ENCODE measurements around the gene TEX19.

TEX19 gene

GRCh38 chr17:82388922-82389283 lies 29.9 kb downstream of the TEX19 start:
- DNase-seq (no peak), ATAC-seq (replicated peaks) (no peak)
- peaks cover 11 to 18% of the 10 kb centered on the region in 2 donors for H3K27me3 Mint-ChIP-seq
- peaks cover 0 to 7% of the 10 kb centered on the region in 2 donors for H3K4me1 Mint-ChIP-seq
- no peak overlapping the region for H3K27ac Mint-ChIP-seq
- peaks cover 13 to 20% of the 10 kb centered on the region in 2 donors for H3K36me3 Mint-ChIP-seq
- H3K9me3 Mint-ChIP-seq = no peaks in the 10 kb centered on the region
- H3K4me3 Mint-ChIP-seq = no peak overlapping the region

GRCh38 chr17:82389379-82389778 lies 30.3 kb downstream of the TEX19 start:
- Mint-ChIP-seq H3K27ac (no peak overlapping the region), H3K4me1 (peaks cover 0 to 7% of the 10 kb centered on the region in 2 donors), H3K9me3 (no peaks in the 10 kb centered on the region), H3K27me3 (peaks cover 9 to 16% of the 10 kb centered on the region in 2 donors), H3K36me3 (peaks cover 18 to 24% of the 10 kb centered on the region in 2 donors), H3K4me3 (no peak overlapping the region)
- DNase-seq (no peak), ATAC-seq (replicated peaks) (no peak)

DNA sequence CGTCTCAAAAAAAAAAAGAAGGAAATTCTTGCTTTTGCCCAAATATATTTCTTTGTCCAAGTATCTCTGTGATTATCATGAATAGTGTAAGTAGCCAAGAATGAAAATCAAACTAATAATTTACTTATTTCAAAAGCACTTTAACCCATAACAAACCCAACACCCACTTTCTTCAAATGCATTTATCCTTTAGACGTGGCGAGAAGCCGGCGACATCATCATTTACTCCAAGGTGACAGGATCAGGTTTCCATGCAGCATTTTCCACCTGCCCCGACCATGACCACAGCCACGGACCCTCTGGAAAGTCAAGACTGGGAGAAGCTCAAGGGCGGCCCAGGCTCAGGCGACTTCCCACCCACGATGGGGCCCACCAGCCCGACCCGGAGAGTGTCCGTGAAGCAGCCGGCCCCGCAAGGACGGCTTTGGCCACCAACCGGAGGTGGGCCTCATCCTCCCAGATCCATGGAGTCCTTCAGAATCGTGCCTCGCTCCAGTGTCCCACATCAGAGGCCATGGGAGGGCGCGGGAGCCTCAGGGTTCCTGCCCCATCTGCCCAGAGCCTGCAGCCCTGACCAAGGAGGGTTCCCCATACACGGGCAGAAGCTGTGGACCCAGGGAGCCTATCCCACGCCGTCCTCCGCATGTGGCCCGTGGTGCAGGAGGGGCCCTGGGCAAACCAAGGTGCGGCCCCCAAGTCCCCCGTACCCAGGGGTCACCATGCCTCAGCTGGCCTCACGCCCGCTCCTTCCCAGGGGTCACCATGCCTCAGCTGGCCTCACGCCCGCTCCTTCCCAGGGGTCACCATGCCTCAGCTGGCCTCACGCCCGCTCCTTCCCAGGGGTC lies 31.2 kb downstream of the TEX19 start:
- DNase-seq = no peak
- Mint-ChIP-seq H3K9me3 (no peaks in the 10 kb centered on the region), H3K27ac (no peak overlapping the region), H3K36me3 (peaks cover 22 to 31% of the 10 kb centered on the region in 2 donors), H3K4me1 (peaks cover 0 to 7% of the 10 kb centered on the region in 2 donors), H3K27me3 (peaks cover 9 to 11% of the 10 kb centered on the region in 2 donors), H3K4me3 (no peak overlapping the region)
- no peak for ATAC-seq (replicated peaks)

GRCh38 chr17:82390860-82391435 lies 31.9 kb downstream of the TEX19 start:
- no peak for DNase-seq
- H3K9me3 Mint-ChIP-seq = no peaks in the 10 kb centered on the region
- no peak overlapping the region for H3K4me3 Mint-ChIP-seq
- H3K27me3 Mint-ChIP-seq = peaks cover 5 to 9% of the 10 kb centered on the region in 2 donors
- peaks cover 26 to 35% of the 10 kb centered on the region in 2 donors for H3K36me3 Mint-ChIP-seq
- peaks cover 0 to 9% of the 10 kb centered on the region in 2 donors for H3K4me1 Mint-ChIP-seq
- no peak for ATAC-seq (replicated peaks)
- H3K27ac Mint-ChIP-seq = no peak overlapping the region

GRCh38 chr17:82391496-82392066 lies 32.5 kb downstream of the TEX19 start:
- Mint-ChIP-seq H3K9me3 (no peaks in the 10 kb centered on the region), H3K27me3 (peaks cover 0 to 6% of the 10 kb centered on the region in 2 donors), H3K27ac (no peak overlapping the region), H3K36me3 (peaks cover 26 to 42% of the 10 kb centered on the region in 2 donors), H3K4me3 (no peak overlapping the region), H3K4me1 (peaks cover 0 to 6% of the 10 kb centered on the region in 2 donors)
- no peak for ATAC-seq (replicated peaks)
- no peak for DNase-seq

- Mint-ChIP-seq H3K27me3 (peaks cover 0 to 6% of the 10 kb centered on the region in 2 donors), H3K9me3 (no peaks in the 10 kb centered on the region), H3K4me3 (no peak overlapping the region), H3K27ac (no peak overlapping the region), H3K4me1 (peaks cover 0 to 10% of the 10 kb centered on the region in 2 donors), H3K36me3 (peaks cover 28 to 47% of the 10 kb centered on the region in 2 donors)
- ATAC-seq (replicated peaks) = no peak
- DNase-seq = no peak
These were observed 33.3 kb downstream of the TEX19 start for GRCh38 chr17:82392209-82392920.

DNA sequence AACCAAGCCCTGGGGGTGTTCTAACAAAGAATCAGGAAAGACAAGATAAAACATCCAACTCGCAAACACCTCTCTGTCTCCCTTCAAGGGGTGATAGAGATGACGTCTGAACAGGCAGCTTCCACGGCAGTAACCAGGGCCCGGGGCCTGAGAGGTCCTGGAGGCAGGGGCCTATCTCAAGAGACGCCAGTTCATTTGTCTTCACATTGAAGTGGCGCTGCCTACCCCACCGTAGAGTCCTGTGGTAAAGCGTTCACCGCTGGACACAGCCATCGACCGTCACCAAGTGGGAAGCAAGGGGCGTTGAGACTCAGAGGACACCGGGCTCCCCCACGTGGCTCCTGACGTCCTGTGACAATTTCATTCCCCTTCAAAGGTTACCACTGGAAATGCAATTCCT lies 33.9 kb downstream of the TEX19 start:
- DNase-seq (no peak), ATAC-seq (replicated peaks) (no peak)
- H3K27ac Mint-ChIP-seq = no peak overlapping the region
- H3K36me3 Mint-ChIP-seq = peaks cover 31 to 48% of the 10 kb centered on the region in 2 donors
- no peaks in the 10 kb centered on the region for H3K9me3 Mint-ChIP-seq
- no peak overlapping the region for H3K4me3 Mint-ChIP-seq
- no peaks in the 10 kb centered on the region for H3K27me3 Mint-ChIP-seq
- H3K4me1 Mint-ChIP-seq = peaks cover 0 to 7% of the 10 kb centered on the region in 2 donors

DNA sequence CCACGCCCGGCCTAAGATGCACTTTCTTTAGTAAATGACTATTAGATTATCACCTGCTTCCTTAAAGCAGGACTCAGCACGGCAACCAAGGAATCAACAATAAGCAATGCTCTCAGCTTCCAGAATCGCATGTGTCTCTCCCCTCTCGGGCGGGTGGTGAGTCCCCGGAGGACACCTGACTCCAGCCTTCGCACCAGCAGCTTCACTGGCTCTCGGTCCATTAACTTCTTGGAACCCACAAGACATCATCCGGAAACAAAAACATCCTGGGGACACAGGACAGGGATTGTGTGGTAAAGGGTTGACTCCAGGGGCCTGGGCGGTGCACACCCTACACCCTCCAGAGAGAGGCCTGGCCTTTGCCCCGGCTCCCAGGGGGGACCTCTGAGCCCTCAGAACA lies 35.2 kb downstream of the TEX19 start:
- no peak for DNase-seq
- Mint-ChIP-seq H3K36me3 (peaks cover 34 to 55% of the 10 kb centered on the region in 2 donors), H3K27me3 (no peaks in the 10 kb centered on the region), H3K27ac (no peak overlapping the region), H3K4me1 (peaks cover 0 to 7% of the 10 kb centered on the region in 2 donors), H3K4me3 (no peak overlapping the region), H3K9me3 (no peaks in the 10 kb centered on the region)
- ATAC-seq (replicated peaks) = no peak

- peak overlapping the region; percentile 4 for H3K27ac Mint-ChIP-seq
- no peaks in the 10 kb centered on the region for H3K9me3 Mint-ChIP-seq
- H3K36me3 Mint-ChIP-seq = peaks cover 37 to 70% of the 10 kb centered on the region in 2 donors
- DNase-seq (no peak), ATAC-seq (replicated peaks) (no peak)
- peaks cover 11 to 16% of the 10 kb centered on the region in 2 donors for H3K4me1 Mint-ChIP-seq
- no peak overlapping the region for H3K4me3 Mint-ChIP-seq
- H3K27me3 Mint-ChIP-seq = no peaks in the 10 kb centered on the region
These were observed 37.8 kb downstream of the TEX19 start for GRCh38 chr17:82396601-82397435.

DNA sequence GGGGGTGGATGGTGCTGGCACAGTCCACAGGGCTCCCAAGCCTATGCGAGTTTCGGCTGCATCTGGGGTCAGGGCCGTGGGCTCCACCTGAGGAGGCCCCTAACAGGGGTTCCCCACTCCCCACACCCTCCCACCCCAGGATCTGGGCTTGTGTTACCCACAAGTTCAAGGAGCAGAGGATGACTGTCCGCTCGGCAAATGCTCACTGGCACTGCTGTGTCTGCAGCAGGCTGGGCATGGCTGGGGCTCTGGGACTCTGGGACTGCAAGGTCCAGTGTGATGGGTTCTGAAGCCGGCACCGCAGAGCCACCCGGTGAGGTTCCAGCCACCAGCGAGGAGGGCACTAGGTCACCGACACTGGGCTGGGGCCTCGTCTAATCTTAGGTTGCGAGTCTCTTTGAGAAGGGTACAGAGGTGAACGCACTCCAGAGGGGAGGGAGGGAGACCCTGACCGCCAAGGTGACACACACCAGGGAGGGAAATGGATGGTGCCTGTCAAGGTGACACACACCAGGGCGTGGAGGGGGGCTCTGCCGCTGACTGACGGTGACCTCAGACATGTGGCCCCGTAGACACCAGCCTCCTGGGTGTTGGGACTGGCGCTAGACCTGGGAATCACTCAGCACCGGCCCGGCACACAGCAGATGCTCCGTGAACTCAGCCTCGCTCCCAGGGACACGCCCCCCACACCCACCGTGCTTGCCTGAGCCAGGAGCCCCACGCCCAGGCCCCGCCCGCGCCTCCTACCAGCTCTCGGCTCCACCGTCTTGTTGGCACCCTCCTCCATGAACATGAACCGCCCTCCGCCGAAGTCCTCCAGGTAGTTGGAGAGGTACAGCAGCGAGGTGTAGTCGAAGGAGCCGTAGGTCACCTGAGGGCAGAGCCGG lies 38.6 kb downstream of the TEX19 start:
- no peaks in the 10 kb centered on the region for H3K27me3 Mint-ChIP-seq
- H3K27ac Mint-ChIP-seq = no peak overlapping the region
- H3K9me3 Mint-ChIP-seq = no peaks in the 10 kb centered on the region
- peaks cover 11 to 17% of the 10 kb centered on the region in 2 donors for H3K4me1 Mint-ChIP-seq
- DNase-seq (no peak), ATAC-seq (replicated peaks) (no peak)
- no peak overlapping the region for H3K4me3 Mint-ChIP-seq
- peaks cover 31 to 70% of the 10 kb centered on the region in 2 donors for H3K36me3 Mint-ChIP-seq

GRCh38 chr17:82399041-82399441 lies 40.0 kb downstream of the TEX19 start:
- DNase-seq = no peak
- Mint-ChIP-seq H3K27me3 (no peaks in the 10 kb centered on the region), H3K36me3 (peaks cover 31 to 69% of the 10 kb centered on the region in 2 donors), H3K4me1 (peaks cover 13 to 21% of the 10 kb centered on the region in 2 donors), H3K4me3 (no peak overlapping the region), H3K27ac (no peak overlapping the region), H3K9me3 (no peaks in the 10 kb centered on the region)
- ATAC-seq (replicated peaks) = no peak

- H3K4me1 Mint-ChIP-seq = peaks cover 13 to 21% of the 10 kb centered on the region in 2 donors
- DNase-seq = no peak
- H3K9me3 Mint-ChIP-seq = no peaks in the 10 kb centered on the region
- H3K36me3 Mint-ChIP-seq = peaks cover 31 to 63% of the 10 kb centered on the region in 2 donors
- no peak overlapping the region for H3K4me3 Mint-ChIP-seq
- ATAC-seq (replicated peaks) = no peak
- H3K27ac Mint-ChIP-seq = no peak overlapping the region
- H3K27me3 Mint-ChIP-seq = no peaks in the 10 kb centered on the region
These were observed 40.6 kb downstream of the TEX19 start for GRCh38 chr17:82399601-82400101.

- Mint-ChIP-seq H3K27me3 (no peaks in the 10 kb centered on the region), H3K9me3 (no peaks in the 10 kb centered on the region), H3K36me3 (peaks cover 28 to 61% of the 10 kb centered on the region in 2 donors), H3K4me1 (peaks cover 13 to 21% of the 10 kb centered on the region in 2 donors), H3K4me3 (no peak overlapping the region), H3K27ac (no peak overlapping the region)
- DNase-seq (no peak), ATAC-seq (replicated peaks) (no peak)
These were observed 41.2 kb downstream of the TEX19 start for GRCh38 chr17:82400206-82400605.
